Activated CD4-positive, alpha-beta T cell treated with anti-CD3 and anti-CD28 coated beads, Interleukin-2, amount 50 U/mL, for 48 hours (primary cell): ENCODE data around the gene FHAD1.

Experiments
- DNase-seq, 2 experiments: peaks; one replicate each; pipeline ENCODE4 v3.0.0-alpha.2; 2020

FHAD1 gene

GRCh38 chr1:15444468-15445389 lies 197.7 kb downstream of the FHAD1 start:
- no peak for DNase-seq

GRCh38 chr1:15445390-15446122 lies 198.5 kb downstream of the FHAD1 start:
- no peak for DNase-seq

- no peak for DNase-seq
These were observed 199.2 kb downstream of the FHAD1 start for GRCh38 chr1:15446212-15446611.
